ENCODE data around the gene GET3.
A peak's percentile ranks its signal among the peaks of the same experiment; 100 is the strongest.
"Not testable (repeated sequence)": the region's sequence is repeated elsewhere in the genome, so short reads cannot be mapped to it uniquely, and the experiment has no call there.

GET3 gene

DNA sequence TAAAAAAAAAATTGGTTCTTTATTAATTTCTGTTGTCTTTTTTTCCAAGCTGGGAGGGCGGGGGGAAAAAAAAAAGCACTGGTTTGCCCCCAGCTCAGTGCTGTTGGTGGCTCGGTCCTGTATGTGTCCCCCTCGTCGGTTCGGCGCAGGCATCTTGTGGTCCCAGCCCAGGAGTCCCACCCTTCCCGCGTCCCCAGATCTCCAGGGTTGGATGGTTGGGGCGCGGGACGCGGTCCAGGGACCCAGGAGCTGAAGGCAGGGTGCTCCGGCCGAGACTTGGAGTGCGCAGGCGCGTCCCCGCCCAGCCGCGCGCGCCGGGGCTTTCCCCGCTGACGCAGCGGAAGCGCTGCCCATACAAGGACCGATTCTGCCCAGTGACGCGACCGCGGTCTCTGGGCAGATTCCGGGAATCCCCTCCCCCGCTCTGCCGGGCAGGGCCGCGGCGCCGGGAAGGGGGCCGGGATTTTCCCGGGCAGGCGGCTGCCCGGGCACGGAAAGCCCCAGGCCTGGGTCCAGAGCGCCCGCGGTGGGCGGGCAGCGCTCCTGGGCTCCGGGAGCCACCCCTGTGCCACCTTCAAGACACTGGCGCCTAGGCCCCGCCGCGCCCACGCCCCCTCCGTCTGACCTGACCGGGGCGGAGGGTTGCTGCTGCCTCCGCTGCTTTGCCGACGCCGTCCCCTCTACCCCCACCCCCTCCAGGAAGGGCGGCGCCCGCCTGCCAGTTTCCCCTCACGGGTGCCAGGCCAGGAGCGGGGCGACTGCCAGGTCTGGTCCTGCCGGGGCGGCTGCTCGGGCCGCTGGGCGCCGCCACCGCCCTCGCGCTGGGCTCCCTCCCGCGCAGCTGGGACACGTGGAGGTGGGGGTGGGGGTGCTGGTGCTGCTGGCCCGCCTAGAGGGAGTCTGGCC is 56.2 kb downstream of the GET3 start:
- peak; percentile 95 for DNase-seq

GRCh38 chr19:12794196-12794941 is 57.1 kb downstream of the GET3 start:
- no peak for DNase-seq

GRCh38 chr19:12794971-12795381 is 57.7 kb downstream of the GET3 start:
- no peak for DNase-seq

GRCh38 chr19:12796146-12797071 is 59.1 kb downstream of the GET3 start:
- peak; percentile 83 for DNase-seq

GRCh38 chr19:12797141-12797587 is 59.9 kb downstream of the GET3 start:
- DNase-seq = no peak

DNA sequence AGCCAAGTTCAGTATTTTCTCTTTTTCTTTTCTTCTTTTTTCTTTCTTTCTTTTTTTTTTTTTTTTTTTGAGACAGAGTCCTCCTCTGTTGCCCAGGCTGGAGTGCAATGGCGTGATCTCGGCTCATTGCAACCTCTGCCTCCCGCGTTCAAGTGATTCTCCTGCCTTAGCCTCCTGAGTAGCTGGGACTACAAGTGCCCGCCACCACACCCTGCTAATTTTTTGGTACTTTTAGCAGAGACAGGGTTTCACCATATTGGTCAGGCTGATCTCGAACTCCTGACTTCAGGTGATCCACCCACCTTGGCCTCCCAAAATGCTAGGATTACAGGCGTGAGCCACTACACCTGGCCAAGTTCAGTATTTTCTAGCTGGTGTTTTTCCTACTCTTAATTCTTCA is 60.3 kb downstream of the GET3 start:
- DNase-seq = not testable (repeated sequence)

Measured in fibroblast of skin of scalp (primary cell).